ENCODE measurements around the gene ZNF513.
A peak's percentile ranks its signal among the peaks of the same experiment; 100 is the strongest.
"Not testable (repeated sequence)": the region's sequence is repeated elsewhere in the genome, so short reads cannot be mapped to it uniquely, and the experiment has no call there.

ZNF513 gene

GRCh38 chr2:27380626-27381545, at the start of gene ZNF513:
TSS of gene ZNF513 (minus strand) at chr2:27380734. CDS start at chr2:27380526, 208 bp downstream.
- peak; percentile 81 for DNase-seq (ENCODE audit: low read depth)

GRCh38 chr2:27428978-27429541, 48.5 kb upstream of the ZNF513 start:
- peak; percentile 48 for DNase-seq (ENCODE audit: low read depth)

GRCh38 chr2:27428213-27428977, 47.9 kb upstream of the ZNF513 start, which contains the start of gene NRBP1:
TSS of gene NRBP1 (plus strand) at chr2:27428631. CDS start at chr2:27433274, 4,643 bp downstream.
- DNase-seq (ENCODE audit: low read depth) = peak; percentile 85

GRCh38 chr2:27427863-27428212, 47.3 kb upstream of the ZNF513 start:
- no peak for DNase-seq (ENCODE audit: low read depth)

GRCh38 chr2:27425039-27425438, 44.5 kb upstream of the ZNF513 start:
- not testable (repeated sequence) for DNase-seq (ENCODE audit: low read depth)

- DNase-seq (ENCODE audit: low read depth) = no peak
These were observed 42.4 kb upstream of the ZNF513 start for GRCh38 chr2:27422958-27423357.

GRCh38 chr2:27421660-27422250, 41.2 kb upstream of the ZNF513 start:
- no peak for DNase-seq (ENCODE audit: low read depth)

- no peak for DNase-seq (ENCODE audit: low read depth)
These were observed 40.5 kb upstream of the ZNF513 start for GRCh38 chr2:27420996-27421395.

GRCh38 chr2:27416151-27416550, 35.6 kb upstream of the ZNF513 start:
- no peak for DNase-seq (ENCODE audit: low read depth)

GRCh38 chr2:27412419-27413152, 32.1 kb upstream of the ZNF513 start:
- no peak for DNase-seq (ENCODE audit: low read depth)

- DNase-seq (ENCODE audit: low read depth) = peak; percentile 93
These were observed 29.0 kb upstream of the ZNF513 start, which contains the start of gene PPM1G for GRCh38 chr2:27409321-27410073. TSS of gene PPM1G (minus strand) at chr2:27409591. CDS start at chr2:27409422, 169 bp downstream.

GRCh38 chr2:27408601-27409320, 28.2 kb upstream of the ZNF513 start:
- no peak for DNase-seq (ENCODE audit: low read depth)

- no peak for DNase-seq (ENCODE audit: low read depth)
These were observed 27.4 kb upstream of the ZNF513 start for GRCh38 chr2:27407798-27408491.

- DNase-seq (ENCODE audit: low read depth) = no peak
These were observed 20.0 kb upstream of the ZNF513 start for GRCh38 chr2:27400348-27401135.

- no peak for DNase-seq (ENCODE audit: low read depth)
These were observed 18.4 kb upstream of the ZNF513 start for GRCh38 chr2:27398962-27399361.

- DNase-seq (ENCODE audit: low read depth) = no peak
These were observed 12.7 kb upstream of the ZNF513 start for GRCh38 chr2:27393225-27393624.

- no peak for DNase-seq (ENCODE audit: low read depth)
These were observed 10.5 kb upstream of the ZNF513 start for GRCh38 chr2:27390822-27391679.

Data from stimulated activated CD4-positive, alpha-beta T cell treated with anti-CD3 and anti-CD28 coated beads, Interleukin-2, amount 100 ng/mL, for 4 hours (primary cell).